Measurements from ENCODE around the gene ASTN2. TPM values are rescaled to one million over a fixed set of nuclear protein-coding genes. Genes with fewer than 3 reads are reported as not detected.

Gene ASTN2
- total and polyA plus RNA-seq, 2 donors (not counting 3 experiments of a cell fraction or from before 2014, with no cell fraction given): 1.0 to 1.9 TPM

GRCh38 chr9:116647515-116647809, 767.4 kb downstream of the ASTN2 start:
- POLR2A ChIA-PET: no interaction called here
- Histone ChIP-seq H3K9ac (replicated peaks; ENCODE audit: extremely low read depth, insufficient read depth, low read length) (no peak overlapping the region), H3K4me1 (ENCODE audit: control insufficient read depth, extremely low read depth, insufficient read depth, low read length) (no peaks in the 10 kb centered on the region), H4K20me1 (replicated peaks; ENCODE audit: control insufficient read depth, extremely low read depth, insufficient read depth, low read length) (no peaks in the 10 kb centered on the region), H3K4me2 (ENCODE audit: insufficient read depth, low read length) (no peak overlapping the region), H3K4me3 (replicated peaks in 1 of 3; ENCODE audit: insufficient read depth in 1 of 3, low read depth in 1 of 3, low read length in 3 of 3) (no peak overlapping the region), H3K9me3 (replicated peaks; ENCODE audit: control insufficient read depth, insufficient read depth, low read length) (no peaks in the 10 kb centered on the region), H3K36me3 (ENCODE audit: control insufficient read depth in 2 of 2, extremely low read depth in 1 of 2, insufficient read depth in 2 of 2, low read length in 2 of 2) (no peaks in the 10 kb centered on the region), H2AFZ (ENCODE audit: low read depth, low read length) (no peak overlapping the region), H3K27ac (ENCODE audit: insufficient read depth, low read depth, low read length) (no peak overlapping the region), H3K27me3 (ENCODE audit: control insufficient read depth in 2 of 2, insufficient read depth in 2 of 2, low read length in 2 of 2) (no peaks in the 10 kb centered on the region), H3K9me1 (replicated peaks; ENCODE audit: control insufficient read depth, extremely low read depth, insufficient read depth, low read length) (no peaks in the 10 kb centered on the region), H3K79me2 (ENCODE audit: control insufficient read depth, insufficient read depth, low read length) (no peaks in the 10 kb centered on the region)
- no peak for TF ChIP-seq POLR2AphosphoS5 (IDR thresholded peaks at IDR 0.05; ENCODE audit: insufficient read depth, low read depth, low read length)
- intact Hi-C loops (cut with micrococcal nuclease) (no loop called here), dilution Hi-C loops (cut with MboI; ENCODE audit: extremely low pct_ligation_motif_present, low sequenced_read_pairs) (no loop called here)
- FAIRE-seq (no peak), DNase-seq (ENCODE audit: low read depth, low spot score) (no peak)
- CTCF ChIA-PET: interaction anchor here (0.8 to 1.4 kb wide), 2 partner anchors 1054 to 1056 kb away, joined by 5 to 9 read pairs; no protein-coding TSS in a partner anchor
- BruUV-seq (replicated peaks): no TSS peak

DNA sequence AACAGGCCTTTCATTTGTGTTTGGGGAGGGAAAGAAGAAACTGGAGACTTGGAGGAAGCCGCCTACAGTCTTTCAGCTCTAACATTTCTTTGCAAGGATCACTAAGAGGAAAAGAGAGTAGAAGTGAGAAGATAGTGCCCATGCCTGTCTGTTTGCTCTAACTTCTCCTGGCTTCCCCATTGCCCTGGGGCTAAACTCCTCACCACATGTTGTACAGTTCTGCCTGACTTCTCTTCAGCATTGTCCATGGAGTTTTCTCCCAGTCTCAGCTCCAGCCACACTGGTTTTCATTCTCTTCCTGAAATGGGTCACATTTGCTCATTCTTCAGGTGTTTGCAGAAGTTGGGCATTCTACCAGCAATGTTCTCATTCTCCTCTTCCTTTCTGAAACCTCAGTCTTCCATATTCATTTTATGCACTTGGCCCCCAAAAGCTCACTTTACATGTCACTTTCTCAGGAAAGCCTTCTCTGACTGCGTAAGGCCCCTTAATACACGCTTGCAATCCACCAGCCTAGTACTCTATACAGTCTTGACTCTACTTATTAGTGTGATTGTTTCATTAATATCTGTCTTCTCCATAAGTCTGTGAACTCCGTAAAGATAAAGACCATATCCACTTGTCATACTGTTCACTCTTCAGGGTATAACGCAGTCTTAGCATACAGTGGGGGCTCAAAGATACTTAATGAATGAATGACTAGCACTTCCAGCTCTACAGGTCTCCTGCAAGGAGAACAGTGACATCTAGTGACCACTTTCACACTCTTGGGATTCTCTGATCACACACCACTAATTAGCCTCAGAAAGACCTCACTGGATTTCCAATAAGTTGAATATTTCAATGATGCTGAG, 768.0 kb downstream of the ASTN2 start:
- Histone ChIP-seq H2AFZ (ENCODE audit: low read depth, low read length) (no peak overlapping the region), H3K79me2 (ENCODE audit: control insufficient read depth, insufficient read depth, low read length) (no peaks in the 10 kb centered on the region), H3K9ac (replicated peaks; ENCODE audit: extremely low read depth, insufficient read depth, low read length) (no peak overlapping the region), H3K27ac (ENCODE audit: insufficient read depth, low read depth, low read length) (no peak overlapping the region), H3K36me3 (ENCODE audit: control insufficient read depth in 2 of 2, extremely low read depth in 1 of 2, insufficient read depth in 2 of 2, low read length in 2 of 2) (no peaks in the 10 kb centered on the region), H3K9me3 (replicated peaks; ENCODE audit: control insufficient read depth, insufficient read depth, low read length) (no peaks in the 10 kb centered on the region), H3K27me3 (ENCODE audit: control insufficient read depth in 2 of 2, insufficient read depth in 2 of 2, low read length in 2 of 2) (no peaks in the 10 kb centered on the region), H3K4me2 (ENCODE audit: insufficient read depth, low read length) (no peak overlapping the region), H4K20me1 (replicated peaks; ENCODE audit: control insufficient read depth, extremely low read depth, insufficient read depth, low read length) (no peaks in the 10 kb centered on the region), H3K4me1 (ENCODE audit: control insufficient read depth, extremely low read depth, insufficient read depth, low read length) (no peaks in the 10 kb centered on the region), H3K4me3 (replicated peaks in 1 of 3; ENCODE audit: insufficient read depth in 1 of 3, low read depth in 1 of 3, low read length in 3 of 3) (no peak overlapping the region), H3K9me1 (replicated peaks; ENCODE audit: control insufficient read depth, extremely low read depth, insufficient read depth, low read length) (no peaks in the 10 kb centered on the region)
- intact Hi-C loops (cut with micrococcal nuclease) (no loop called here), dilution Hi-C loops (cut with MboI; ENCODE audit: extremely low pct_ligation_motif_present, low sequenced_read_pairs) (no loop called here)
- FAIRE-seq (peak; percentile 26), DNase-seq (ENCODE audit: low read depth, low spot score) (peak; percentile 35)
- ChIA-PET CTCF (interaction anchor here (0.8 to 1.4 kb wide), 3 partner anchors 1054 to 1058 kb away, joined by 3 to 9 read pairs (median 5); no protein-coding TSS in a partner anchor), POLR2A (no interaction called here)
- TF ChIP-seq POLR2A (IDR thresholded peaks at IDR 0.05; ENCODE audit: low read depth, low read length): no peak
- TF ChIP-seq MYC (IDR thresholded peaks at IDR 0.05; ENCODE audit: low read depth, low read length): no peak
- TF ChIP-seq, protein P1, sequence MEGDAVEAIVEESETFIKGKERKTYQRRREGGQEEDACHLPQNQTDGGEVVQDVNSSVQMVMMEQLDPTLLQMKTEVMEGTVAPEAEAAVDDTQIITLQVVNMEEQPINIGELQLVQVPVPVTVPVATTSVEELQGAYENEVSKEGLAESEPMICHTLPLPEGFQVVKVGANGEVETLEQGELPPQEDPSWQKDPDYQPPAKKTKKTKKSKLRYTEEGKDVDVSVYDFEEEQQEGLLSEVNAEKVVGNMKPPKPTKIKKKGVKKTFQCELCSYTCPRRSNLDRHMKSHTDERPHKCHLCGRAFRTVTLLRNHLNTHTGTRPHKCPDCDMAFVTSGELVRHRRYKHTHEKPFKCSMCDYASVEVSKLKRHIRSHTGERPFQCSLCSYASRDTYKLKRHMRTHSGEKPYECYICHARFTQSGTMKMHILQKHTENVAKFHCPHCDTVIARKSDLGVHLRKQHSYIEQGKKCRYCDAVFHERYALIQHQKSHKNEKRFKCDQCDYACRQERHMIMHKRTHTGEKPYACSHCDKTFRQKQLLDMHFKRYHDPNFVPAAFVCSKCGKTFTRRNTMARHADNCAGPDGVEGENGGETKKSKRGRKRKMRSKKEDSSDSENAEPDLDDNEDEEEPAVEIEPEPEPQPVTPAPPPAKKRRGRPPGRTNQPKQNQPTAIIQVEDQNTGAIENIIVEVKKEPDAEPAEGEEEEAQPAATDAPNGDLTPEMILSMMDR (IDR thresholded peaks at IDR 0.05; ENCODE audit: extremely low read depth in 1 of 2, insufficient read depth in 1 of 2, low read depth in 1 of 2, low read length in 2 of 2): peak in 1 of 2 donors; percentile 32
- no peak for TF ChIP-seq POLR2AphosphoS5 (IDR thresholded peaks at IDR 0.05; ENCODE audit: insufficient read depth, low read depth, low read length)
- TF ChIP-seq EZH2 (IDR thresholded peaks at IDR 0.05; ENCODE audit: borderline replicate concordance, low read depth, low read length, severe bottlenecking): no peak
- TF ChIP-seq MAX (IDR thresholded peaks at IDR 0.05; ENCODE audit: insufficient read depth, insufficient read length): no peak
- no peak for TF ChIP-seq GATA2 (IDR thresholded peaks at IDR 0.05; ENCODE audit: insufficient read depth, insufficient read length, low read depth, low read length)
- TF ChIP-seq JUN (IDR thresholded peaks at IDR 0.05; ENCODE audit: borderline replicate concordance, insufficient read depth, insufficient read length, low read depth): no peak
- no peak for TF ChIP-seq FOS (IDR thresholded peaks at IDR 0.05; ENCODE audit: borderline replicate concordance, insufficient read depth, low read length)
- no TSS peak for BruUV-seq (replicated peaks)

Data from endothelial cell of umbilical vein (primary cell).